ENCODE measurements around the gene SPR.
A peak's percentile ranks its signal among the peaks of the same experiment; 100 is the strongest.

SPR gene

DNA sequence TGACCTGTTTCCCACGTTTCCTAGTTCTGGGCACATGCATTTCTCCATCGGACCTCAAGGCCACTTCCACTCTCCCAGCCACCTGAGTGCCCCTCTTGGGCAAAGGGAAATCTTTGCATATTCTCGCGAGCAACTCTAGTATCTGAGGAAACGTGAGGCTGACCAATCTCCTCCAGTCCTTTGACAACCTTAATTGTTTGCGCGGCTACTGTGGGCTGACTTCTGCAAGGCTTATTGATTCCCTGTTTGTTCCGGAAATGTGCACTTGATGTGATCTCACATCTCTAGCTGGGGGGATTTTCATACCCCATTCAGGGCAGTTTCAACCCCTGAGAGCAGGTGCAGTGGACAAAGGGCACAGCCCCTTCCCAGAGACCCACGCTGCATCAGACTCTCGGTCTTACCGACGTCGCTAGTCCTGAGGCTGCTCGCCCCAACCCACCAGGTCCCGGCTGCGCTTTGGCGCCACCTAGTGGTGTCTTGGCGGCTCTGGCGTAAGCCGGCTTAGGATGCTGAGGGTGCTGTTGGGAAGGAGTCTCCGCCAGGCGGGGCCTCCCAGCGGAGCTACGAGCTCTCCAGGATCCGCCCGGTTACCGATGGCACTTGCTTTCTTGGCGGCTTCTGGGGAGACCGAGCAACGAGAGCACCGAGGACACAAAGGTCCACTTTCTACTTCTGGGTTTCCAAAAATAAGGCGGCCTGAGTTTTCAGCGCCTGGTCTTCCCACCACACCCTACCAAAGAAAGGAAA is 24.8 kb upstream of the SPR start:
- Histone ChIP-seq H3K9me3 (no peaks in the 10 kb centered on the region), H3K36me3 (no peaks in the 10 kb centered on the region), H3K27me3 (peaks cover 8% of the 10 kb centered on the region; the same call in 1 of the 2 replicates), H3K4me3 (ENCODE audit: low read depth, low read length) (peak overlapping the region; percentile 32), H3K4me1 (no peaks in the 10 kb centered on the region)
- peak; percentile 84 for TF ChIP-seq CTCF (IDR thresholded peaks at IDR 0.05; ENCODE audit: low read depth, low read length)
- DNase-seq: peak; percentile 82

GRCh38 chr2:72863046-72863445 is 24.2 kb upstream of the SPR start:
- TF ChIP-seq CTCF (IDR thresholded peaks at IDR 0.05; ENCODE audit: low read depth, low read length): no peak
- no peak for DNase-seq
- Histone ChIP-seq H3K9me3 (no peaks in the 10 kb centered on the region), H3K27me3 (peaks cover 8% of the 10 kb centered on the region; the same call in 1 of the 2 replicates), H3K4me1 (no peaks in the 10 kb centered on the region), H3K36me3 (no peaks in the 10 kb centered on the region), H3K4me3 (ENCODE audit: low read depth, low read length) (no peak overlapping the region)

DNA sequence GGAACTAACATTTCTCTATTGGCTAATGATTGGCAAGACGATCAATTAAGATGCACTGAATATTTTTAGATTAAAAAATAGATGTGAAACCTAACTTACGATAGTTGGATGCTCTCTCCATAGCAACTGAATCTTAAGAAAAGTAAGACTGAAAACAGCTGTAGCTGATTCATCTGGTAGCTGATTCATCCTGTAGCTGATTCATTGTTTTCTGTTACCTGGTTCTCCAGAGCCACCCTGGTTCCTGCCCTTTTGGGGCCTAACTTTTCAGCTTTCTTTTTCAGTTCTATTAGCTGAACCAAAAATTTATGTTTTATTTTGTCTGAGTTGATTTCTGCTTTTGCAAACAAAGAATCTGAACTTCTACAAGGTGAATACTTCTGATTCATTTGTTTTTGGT is 22.7 kb upstream of the SPR start:
- no peak for TF ChIP-seq CTCF (IDR thresholded peaks at IDR 0.05; ENCODE audit: low read depth, low read length)
- no peaks in the 10 kb centered on the region for H3K36me3 ChIP-seq
- no peak for DNase-seq
- no peak overlapping the region for H3K4me3 ChIP-seq (ENCODE audit: low read depth, low read length)
- H3K4me1 ChIP-seq: no peaks in the 10 kb centered on the region
- H3K27me3 ChIP-seq: peaks cover 8% of the 10 kb centered on the region; the same call in 1 of the 2 replicates
- no peaks in the 10 kb centered on the region for H3K9me3 ChIP-seq

GRCh38 chr2:72871060-72871459 is 16.1 kb upstream of the SPR start:
- Histone ChIP-seq H3K36me3 (no peaks in the 10 kb centered on the region), H3K27me3 (peaks cover 8% of the 10 kb centered on the region; the same call in 1 of the 2 replicates), H3K4me1 (no peaks in the 10 kb centered on the region), H3K4me3 (ENCODE audit: low read depth, low read length) (no peak overlapping the region), H3K9me3 (no peaks in the 10 kb centered on the region)
- TF ChIP-seq CTCF (IDR thresholded peaks at IDR 0.05; ENCODE audit: low read depth, low read length): no peak
- no peak for DNase-seq

- no peaks in the 10 kb centered on the region for H3K36me3 ChIP-seq
- no peaks in the 10 kb centered on the region for H3K9me3 ChIP-seq
- TF ChIP-seq CTCF (IDR thresholded peaks at IDR 0.05; ENCODE audit: low read depth, low read length): no peak
- peaks cover 8% of the 10 kb centered on the region; the same call in 1 of the 2 replicates for H3K27me3 ChIP-seq
- H3K4me1 ChIP-seq: no peaks in the 10 kb centered on the region
- H3K4me3 ChIP-seq (ENCODE audit: low read depth, low read length): no peak overlapping the region
- DNase-seq: no peak
Measured at GRCh38 chr2:72871880-72872279, 15.3 kb upstream of the SPR start.

GRCh38 chr2:72883356-72883962 is 3.7 kb upstream of the SPR start:
- Histone ChIP-seq H3K9me3 (no peaks in the 10 kb centered on the region), H3K27me3 (no peaks in the 10 kb centered on the region), H3K4me3 (ENCODE audit: low read depth, low read length) (no peak overlapping the region), H3K36me3 (no peaks in the 10 kb centered on the region), H3K4me1 (no peaks in the 10 kb centered on the region)
- TF ChIP-seq CTCF (IDR thresholded peaks at IDR 0.05; ENCODE audit: low read depth, low read length): no peak
- no peak for DNase-seq
